ENCODE results near the gene HIBADH. TPM values are rescaled to one million over a fixed set of nuclear protein-coding genes. Genes with fewer than 3 reads are reported as not detected.

HIBADH gene
- total and polyA plus RNA-seq, 9 of the 15 experiments (the other 6 are each of a cell fraction or from before 2014, with no cell fraction given), result 10.7 to 67.8 (median 36.9) TPM

DNA sequence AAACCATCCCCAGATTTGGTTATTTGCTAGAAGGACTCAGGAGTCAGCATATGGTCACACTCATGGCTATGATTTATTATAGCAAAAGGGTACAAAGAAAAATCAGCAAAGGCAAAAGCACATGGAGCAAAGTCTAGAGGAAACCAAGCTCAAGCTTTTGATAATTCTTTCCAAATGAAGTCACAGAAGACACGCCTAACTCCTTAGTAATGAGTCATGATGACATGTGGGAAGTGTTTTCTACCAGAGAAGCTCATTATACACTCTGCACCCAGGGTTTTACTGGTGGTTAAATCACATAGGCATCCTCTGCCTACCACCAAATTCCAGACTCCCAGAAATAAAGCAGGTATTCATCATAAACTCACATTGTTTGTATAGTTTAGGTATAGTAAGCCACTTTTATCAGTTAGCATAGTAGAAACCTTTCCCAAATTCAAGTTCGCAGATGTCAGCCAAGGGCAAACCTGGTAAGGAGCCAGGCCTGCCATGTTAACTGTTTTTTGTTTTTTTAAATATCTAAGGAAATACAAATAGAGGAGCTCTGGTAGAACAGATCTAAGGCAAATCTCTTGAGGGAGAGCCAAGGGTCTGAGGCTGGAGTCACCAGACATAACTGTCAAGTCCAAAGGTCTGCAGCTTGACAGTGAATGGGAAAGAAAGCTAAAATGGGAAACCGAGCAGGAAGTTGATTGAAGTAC is 15.4 kb upstream of the HIBADH start (continued):
- no peak for TF ChIP-seq CHD2 (IDR thresholded peaks at IDR 0.05; ENCODE audit: low read depth, low read length)
- peak; percentile 88 for TF ChIP-seq JUND (IDR thresholded peaks at IDR 0.05; ENCODE audit: borderline replicate concordance, low read depth, low read length)
- TF ChIP-seq JUND (tag; IDR thresholded peaks at IDR 0.05; ENCODE audit: borderline replicate concordance, low read depth, low read length), result peak; percentile 93
- TF ChIP-seq, protein P1, sequence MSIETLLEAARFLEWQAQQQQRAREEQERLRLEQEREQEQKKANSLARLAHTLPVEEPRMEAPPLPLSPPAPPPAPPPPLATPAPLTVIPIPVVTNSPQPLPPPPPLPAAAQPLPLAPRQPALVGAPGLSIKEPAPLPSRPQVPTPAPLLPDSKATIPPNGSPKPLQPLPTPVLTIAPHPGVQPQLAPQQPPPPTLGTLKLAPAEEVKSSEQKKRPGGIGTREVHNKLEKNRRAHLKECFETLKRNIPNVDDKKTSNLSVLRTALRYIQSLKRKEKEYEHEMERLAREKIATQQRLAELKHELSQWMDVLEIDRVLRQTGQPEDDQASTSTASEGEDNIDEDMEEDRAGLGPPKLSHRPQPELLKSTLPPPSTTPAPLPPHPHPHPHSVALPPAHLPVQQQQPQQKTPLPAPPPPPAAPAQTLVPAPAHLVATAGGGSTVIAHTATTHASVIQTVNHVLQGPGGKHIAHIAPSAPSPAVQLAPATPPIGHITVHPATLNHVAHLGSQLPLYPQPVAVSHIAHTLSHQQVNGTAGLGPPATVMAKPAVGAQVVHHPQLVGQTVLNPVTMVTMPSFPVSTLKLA (conservative IDR thresholded peaks at IDR 0.05), result peak; percentile 63 to 65
- peak; percentile 71 for TF ChIP-seq C11orf30 (IDR thresholded peaks at IDR 0.05; ENCODE audit: low read depth)
- TF ChIP-seq, protein P2, sequence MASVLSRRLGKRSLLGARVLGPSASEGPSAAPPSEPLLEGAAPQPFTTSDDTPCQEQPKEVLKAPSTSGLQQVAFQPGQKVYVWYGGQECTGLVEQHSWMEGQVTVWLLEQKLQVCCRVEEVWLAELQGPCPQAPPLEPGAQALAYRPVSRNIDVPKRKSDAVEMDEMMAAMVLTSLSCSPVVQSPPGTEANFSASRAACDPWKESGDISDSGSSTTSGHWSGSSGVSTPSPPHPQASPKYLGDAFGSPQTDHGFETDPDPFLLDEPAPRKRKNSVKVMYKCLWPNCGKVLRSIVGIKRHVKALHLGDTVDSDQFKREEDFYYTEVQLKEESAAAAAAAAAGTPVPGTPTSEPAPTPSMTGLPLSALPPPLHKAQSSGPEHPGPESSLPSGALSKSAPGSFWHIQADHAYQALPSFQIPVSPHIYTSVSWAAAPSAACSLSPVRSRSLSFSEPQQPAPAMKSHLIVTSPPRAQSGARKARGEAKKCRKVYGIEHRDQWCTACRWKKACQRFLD (CRISPR knock-in tag; IDR thresholded peaks at IDR 0.05), result peak; percentile 54; the same call in 1 of the 2 replicates
- TF ChIP-seq CEBPG (CRISPR knock-in tag; IDR thresholded peaks at IDR 0.05), result no peak
- TF ChIP-seq CEBPG (tag; conservative IDR thresholded peaks at IDR 0.05 in 1 of 2, IDR thresholded peaks at IDR 0.05 in 1 of 2), result 0 out of 4 replicates have a peak, but pooled peaks of 1 of the 2 experiments have one; percentile 25
- TF ChIP-seq ELF2 (CRISPR knock-in tag; IDR thresholded peaks at IDR 0.05), result no peak
- TF ChIP-seq CXXC5 (CRISPR knock-in tag; IDR thresholded peaks at IDR 0.05), result no peak
- no peak for TF ChIP-seq RBM17 (IDR thresholded peaks at IDR 0.05; ENCODE audit: borderline replicate concordance, low read depth, low read length)
- TF ChIP-seq SMAD2 (IDR thresholded peaks at IDR 0.05; ENCODE audit: low read depth, low read length), result no peak
- TF ChIP-seq FIP1L1 (IDR thresholded peaks at IDR 0.05; ENCODE audit: low read depth, low read length, poor library complexity, severe bottlenecking), result no peak
- TF ChIP-seq, protein P3, sequence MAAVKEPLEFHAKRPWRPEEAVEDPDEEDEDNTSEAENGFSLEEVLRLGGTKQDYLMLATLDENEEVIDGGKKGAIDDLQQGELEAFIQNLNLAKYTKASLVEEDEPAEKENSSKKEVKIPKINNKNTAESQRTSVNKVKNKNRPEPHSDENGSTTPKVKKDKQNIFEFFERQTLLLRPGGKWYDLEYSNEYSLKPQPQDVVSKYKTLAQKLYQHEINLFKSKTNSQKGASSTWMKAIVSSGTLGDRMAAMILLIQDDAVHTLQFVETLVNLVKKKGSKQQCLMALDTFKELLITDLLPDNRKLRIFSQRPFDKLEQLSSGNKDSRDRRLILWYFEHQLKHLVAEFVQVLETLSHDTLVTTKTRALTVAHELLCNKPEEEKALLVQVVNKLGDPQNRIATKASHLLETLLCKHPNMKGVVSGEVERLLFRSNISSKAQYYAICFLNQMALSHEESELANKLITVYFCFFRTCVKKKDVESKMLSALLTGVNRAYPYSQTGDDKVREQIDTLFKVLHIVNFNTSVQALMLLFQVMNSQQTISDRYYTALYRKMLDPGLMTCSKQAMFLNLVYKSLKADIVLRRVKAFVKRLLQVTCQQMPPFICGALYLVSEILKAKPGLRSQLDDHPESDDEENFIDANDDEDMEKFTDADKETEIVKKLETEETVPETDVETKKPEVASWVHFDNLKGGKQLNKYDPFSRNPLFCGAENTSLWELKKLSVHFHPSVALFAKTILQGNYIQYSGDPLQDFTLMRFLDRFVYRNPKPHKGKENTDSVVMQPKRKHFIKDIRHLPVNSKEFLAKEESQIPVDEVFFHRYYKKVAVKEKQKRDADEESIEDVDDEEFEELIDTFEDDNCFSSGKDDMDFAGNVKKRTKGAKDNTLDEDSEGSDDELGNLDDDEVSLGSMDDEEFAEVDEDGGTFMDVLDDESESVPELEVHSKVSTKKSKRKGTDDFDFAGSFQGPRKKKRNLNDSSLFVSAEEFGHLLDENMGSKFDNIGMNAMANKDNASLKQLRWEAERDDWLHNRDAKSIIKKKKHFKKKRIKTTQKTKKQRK (IDR thresholded peaks at IDR 0.05; ENCODE audit: borderline replicate concordance, low read depth, low read length), result no peak
- TF ChIP-seq JUN (IDR thresholded peaks at IDR 0.05; ENCODE audit: borderline replicate concordance, low read depth, low read length), result peak; percentile 86
- no peak for TF ChIP-seq JUN (CRISPR knock-in tag; IDR thresholded peaks at IDR 0.05; ENCODE audit: borderline replicate concordance)
- TF ChIP-seq HCFC1 (IDR thresholded peaks at IDR 0.05; ENCODE audit: low read depth, low read length), result no peak
- no peak for TF ChIP-seq NFRKB (IDR thresholded peaks at IDR 0.05; ENCODE audit: low read depth)
- no peak for TF ChIP-seq TCF7L2 (IDR thresholded peaks at IDR 0.05; ENCODE audit: low read depth, low read length)
- TF ChIP-seq, protein P4, sequence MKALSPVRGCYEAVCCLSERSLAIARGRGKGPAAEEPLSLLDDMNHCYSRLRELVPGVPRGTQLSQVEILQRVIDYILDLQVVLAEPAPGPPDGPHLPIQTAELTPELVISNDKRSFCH (CRISPR knock-in tag; IDR thresholded peaks at IDR 0.05), result no peak
- TF ChIP-seq, protein P4 (tag; IDR thresholded peaks at IDR 0.05), result no peak
